ENCODE results near the gene HTRA1.
A peak's percentile ranks its signal among the peaks of the same experiment; 100 is the strongest.

HTRA1 gene

GRCh38 chr10:122494833-122495232 lies 33.5 kb downstream of the HTRA1 start:
- DNase-seq (ENCODE audit: low read depth) = peak; percentile 93

- no peak for DNase-seq (ENCODE audit: low read depth)
Observed at GRCh38 chr10:122495406-122496340, 34.3 kb downstream of the HTRA1 start.

- DNase-seq (ENCODE audit: low read depth) = no peak
Observed at GRCh38 chr10:122497241-122497640, 35.9 kb downstream of the HTRA1 start.

GRCh38 chr10:122498521-122498920 lies 37.2 kb downstream of the HTRA1 start:
- no peak for DNase-seq (ENCODE audit: low read depth)

GRCh38 chr10:122499012-122499411 lies 37.7 kb downstream of the HTRA1 start:
- no peak for DNase-seq (ENCODE audit: low read depth)

- no peak for DNase-seq (ENCODE audit: low read depth)
Observed at GRCh38 chr10:122499491-122499941, 38.2 kb downstream of the HTRA1 start.

GRCh38 chr10:122500194-122500593 lies 38.8 kb downstream of the HTRA1 start:
- no peak for DNase-seq (ENCODE audit: low read depth)

GRCh38 chr10:122500726-122501125 lies 39.4 kb downstream of the HTRA1 start:
- no peak for DNase-seq (ENCODE audit: low read depth)

- DNase-seq (ENCODE audit: low read depth) = no peak
Observed at GRCh38 chr10:122503012-122503411, 41.7 kb downstream of the HTRA1 start.

- DNase-seq (ENCODE audit: low read depth) = no peak
Observed at GRCh38 chr10:122503886-122504609, 42.7 kb downstream of the HTRA1 start.

- peak; percentile 60 for DNase-seq (ENCODE audit: low read depth)
Observed at GRCh38 chr10:122504610-122504950, 43.2 kb downstream of the HTRA1 start.

GRCh38 chr10:122505011-122505410 lies 43.7 kb downstream of the HTRA1 start:
- DNase-seq (ENCODE audit: low read depth) = no peak

GRCh38 chr10:122505885-122506645 lies 44.7 kb downstream of the HTRA1 start:
- DNase-seq (ENCODE audit: low read depth) = no peak

GRCh38 chr10:122507616-122508015 lies 46.3 kb downstream of the HTRA1 start:
- no peak for DNase-seq (ENCODE audit: low read depth)

GRCh38 chr10:122508021-122508420 lies 46.7 kb downstream of the HTRA1 start:
- DNase-seq (ENCODE audit: low read depth) = no peak

GRCh38 chr10:122509323-122509722 lies 48.0 kb downstream of the HTRA1 start:
- no peak for DNase-seq (ENCODE audit: low read depth)

GRCh38 chr10:122510326-122510725 lies 49.0 kb downstream of the HTRA1 start:
- peak; percentile 45 for DNase-seq (ENCODE audit: low read depth)

- no peak for DNase-seq (ENCODE audit: low read depth)
Observed at GRCh38 chr10:122510736-122511135, 49.4 kb downstream of the HTRA1 start.

GRCh38 chr10:122513053-122513452 lies 51.7 kb downstream of the HTRA1 start:
- DNase-seq (ENCODE audit: low read depth) = no peak

GRCh38 chr10:122514045-122514840 lies 52.9 kb downstream of the HTRA1 start:
- DNase-seq (ENCODE audit: low read depth) = peak; percentile 47

- DNase-seq (ENCODE audit: low read depth) = no peak
Observed at GRCh38 chr10:122515022-122515424, 53.7 kb downstream of the HTRA1 start.
